ENCODE results near the gene SELENOP.

The SELENOP gene

DNA sequence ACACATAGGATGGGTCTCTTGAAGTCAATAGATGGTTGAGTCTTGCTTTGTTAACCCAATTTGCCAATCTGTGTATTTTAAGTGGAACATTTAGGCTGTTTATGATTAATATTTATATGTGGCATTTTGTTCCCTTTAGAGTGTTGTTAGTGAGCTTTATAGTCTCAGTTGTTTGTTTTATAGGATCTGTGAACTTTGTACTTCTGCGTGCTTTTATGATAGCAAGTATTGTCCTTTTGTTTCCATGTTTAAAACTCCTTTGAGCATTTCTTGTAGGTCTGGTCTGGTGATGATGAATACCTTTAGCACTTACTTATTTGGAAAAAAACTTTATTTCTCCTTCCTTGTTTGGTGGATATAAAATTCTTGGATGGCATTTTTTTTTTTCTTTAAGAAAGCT lies 23.8 kb downstream of the SELENOP start:
- no peak for DNase-seq

DNA sequence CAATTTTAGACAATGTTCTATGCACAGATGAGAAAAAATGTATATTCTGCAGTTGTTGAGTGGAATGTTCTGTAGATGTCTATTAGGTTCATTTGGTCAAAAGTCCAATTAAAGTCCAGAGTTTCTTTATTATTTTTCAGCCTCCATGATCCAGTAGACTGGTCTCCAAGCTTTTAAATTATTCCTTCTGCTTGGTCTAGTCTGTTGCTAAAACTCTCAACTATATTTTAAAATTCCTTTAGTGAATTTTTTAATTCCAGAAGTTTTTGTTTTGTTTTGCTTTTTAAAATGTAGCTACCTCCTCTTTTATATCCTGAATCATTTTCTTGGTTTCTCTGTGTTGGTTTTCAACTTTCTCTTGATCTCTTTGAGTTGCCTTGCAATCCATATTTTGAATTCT lies 24.6 kb downstream of the SELENOP start:
- DNase-seq: no peak

DNA sequence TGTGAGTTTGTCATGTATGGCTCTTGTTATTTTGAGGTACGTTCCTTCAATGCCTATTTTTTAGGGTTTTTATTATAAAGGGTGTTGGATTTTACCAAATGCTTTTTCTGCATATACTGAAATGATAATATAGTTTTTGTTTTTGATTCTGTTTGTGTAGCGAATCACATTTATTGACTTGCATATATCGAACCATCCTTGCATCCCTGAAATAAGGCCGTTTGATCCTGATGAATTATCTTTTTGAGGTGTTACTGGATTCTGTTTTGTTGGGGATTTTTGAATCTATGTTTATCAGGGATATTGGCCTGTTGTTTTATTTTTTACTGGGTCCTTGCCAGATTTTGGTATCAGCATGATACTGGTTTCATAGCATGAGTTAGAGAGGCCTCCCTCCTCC lies 25.9 kb downstream of the SELENOP start:
- no peak for DNase-seq

DNA sequence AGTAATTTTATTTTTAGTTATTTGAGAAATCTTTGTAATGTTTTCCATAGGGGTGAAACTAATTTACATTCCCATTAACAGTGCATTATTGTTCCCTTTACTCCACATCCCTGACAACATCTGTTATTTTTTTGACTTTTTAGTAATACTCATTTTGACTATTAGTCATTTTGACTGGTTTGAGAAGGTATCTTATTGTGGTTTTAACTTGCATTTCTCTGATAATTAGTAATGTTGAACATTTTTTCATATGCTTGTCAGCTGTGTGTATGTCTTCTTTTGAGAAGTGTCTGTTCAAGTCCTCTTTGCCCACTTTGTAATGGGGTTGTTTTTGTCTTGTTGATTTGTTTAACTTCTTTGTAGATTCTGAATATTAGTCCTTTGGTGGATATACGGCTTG lies 27.6 kb downstream of the SELENOP start:
- no peak for DNase-seq

DNA sequence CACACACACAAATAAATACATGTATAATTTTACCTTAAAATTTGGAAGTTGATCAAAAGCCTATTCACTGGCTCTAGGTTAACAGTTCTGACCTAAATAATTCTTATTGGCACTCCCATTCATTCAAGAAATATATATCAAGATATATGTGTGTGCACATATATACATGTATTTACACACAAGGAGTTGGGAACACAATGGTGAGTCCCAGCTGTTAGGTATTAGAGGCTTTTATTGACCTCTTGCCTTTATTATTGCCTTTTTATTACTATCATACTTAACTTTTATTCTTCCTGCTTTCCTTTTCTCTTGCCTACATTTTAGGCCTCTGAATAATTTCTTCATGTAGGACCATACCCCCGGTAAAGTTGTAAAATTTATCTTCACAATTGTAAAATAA lies 30.1 kb downstream of the SELENOP start:
- DNase-seq: no peak

DNA sequence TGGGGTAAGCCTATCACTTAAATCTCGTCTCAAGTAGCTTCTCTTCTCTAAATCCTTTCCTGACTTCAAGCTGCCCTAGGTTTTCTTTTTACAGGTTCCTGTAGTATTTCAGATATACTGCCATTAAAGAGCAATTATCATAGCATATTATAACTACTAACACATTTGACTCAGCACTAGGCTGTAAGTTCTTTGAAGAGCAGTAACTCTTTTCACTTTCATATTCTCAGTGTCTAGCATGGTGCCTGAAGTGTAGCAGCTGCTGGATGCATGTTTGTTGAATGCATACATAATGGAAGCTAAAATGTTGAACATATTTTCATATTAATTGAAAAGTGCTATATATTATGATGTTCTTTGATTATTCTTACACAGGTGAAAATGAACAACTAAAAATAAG lies 32.6 kb downstream of the SELENOP start:
- no peak for DNase-seq

DNA sequence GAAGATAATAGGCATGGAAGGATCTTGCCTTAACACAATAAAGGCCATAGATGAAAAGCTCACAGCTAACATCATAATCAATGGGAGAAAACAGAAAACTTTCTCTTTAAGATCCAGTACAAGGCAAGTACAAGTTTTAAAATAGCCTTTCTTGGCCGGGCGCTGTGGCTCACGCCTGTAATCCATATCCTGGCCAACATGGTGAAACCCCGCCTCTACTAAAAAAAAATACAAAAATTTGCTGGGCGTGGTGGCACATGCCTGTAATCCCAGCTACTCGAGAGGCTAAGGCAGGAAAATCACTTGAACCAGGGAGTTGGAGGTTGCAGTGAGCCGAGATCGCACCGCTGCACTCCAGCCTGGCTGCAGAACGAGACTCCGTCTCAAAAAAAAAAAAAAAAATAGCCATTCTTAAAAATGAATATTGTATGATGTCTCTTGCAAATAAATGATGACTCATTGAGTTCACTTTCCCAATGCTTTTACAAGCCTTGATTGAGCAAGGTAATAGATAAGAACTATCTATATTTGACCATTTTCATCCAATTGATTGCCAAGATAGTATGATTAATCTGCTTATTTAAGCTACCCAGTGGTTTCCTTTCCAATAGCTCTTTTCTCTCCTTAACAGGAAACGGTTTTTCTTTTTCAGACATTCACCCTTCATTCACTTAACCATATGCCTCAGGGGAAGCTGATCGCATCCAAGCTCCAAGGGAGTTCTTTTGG lies 39.3 kb downstream of the SELENOP start:
- DNase-seq: no peak

DNA sequence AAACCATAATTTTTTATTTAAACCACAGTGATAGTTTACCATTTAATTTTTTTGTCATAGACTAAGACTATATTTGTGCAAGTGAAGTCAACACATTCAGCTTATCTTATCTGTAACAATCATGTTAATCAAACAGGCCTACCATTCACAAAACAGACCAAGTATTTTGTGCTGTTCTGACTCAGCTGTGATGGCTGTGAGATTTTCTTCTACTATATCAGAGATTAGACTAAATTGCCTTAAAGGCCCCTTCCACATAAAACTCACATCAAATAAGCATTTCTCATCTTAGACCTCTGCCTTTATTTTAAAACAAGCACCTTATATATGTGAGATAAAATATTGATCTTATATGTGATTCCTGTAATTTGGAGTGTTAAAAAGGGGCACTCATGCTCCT lies 41.7 kb downstream of the SELENOP start:
- DNase-seq: no peak

DNA sequence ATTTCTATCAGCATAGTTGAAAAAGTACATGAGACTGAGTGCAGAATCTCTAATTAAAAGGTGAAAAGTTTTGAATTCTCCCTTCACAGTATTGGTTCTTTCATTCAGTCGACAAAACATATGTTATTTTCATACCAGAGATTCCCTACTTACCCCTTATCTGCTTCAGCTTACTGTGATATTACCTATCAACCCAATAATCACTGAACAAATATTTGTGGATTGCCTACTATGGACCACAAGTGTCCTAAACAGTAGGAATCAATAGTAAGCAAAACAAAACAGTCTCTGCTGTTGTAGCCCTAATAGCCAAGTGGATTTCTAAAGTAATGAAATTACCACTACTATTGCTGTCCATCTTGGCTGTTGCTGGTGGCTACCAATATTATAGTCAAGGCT lies 43.6 kb downstream of the SELENOP start:
- no peak for DNase-seq

DNA sequence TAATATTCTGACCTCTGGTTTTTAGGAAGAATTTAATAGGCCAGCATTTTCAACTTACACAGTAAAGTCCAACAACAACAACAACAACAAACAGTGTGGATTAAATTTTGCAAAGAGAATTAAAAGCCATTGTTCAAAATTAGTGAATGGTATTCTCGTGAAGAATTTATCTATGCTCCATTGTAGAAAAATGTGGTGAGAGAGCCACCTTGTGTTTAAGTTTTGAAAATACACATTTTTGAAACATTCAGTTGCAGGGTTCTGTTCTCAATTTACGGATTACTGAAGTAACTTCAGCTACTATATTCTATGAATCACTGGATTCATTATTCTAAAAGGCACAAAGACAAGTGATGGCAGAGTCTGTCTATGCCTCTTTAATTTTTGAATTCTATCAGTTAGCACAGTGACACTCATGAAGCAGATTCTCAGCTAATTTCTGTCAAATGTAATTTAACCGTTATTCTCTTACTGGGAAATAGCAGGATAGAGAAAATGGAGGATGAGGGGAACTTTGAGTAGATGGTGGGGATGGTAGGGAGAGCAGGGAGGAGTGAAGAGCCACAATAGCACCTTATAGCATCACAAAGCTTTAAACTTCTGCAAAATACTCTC lies 44.1 kb downstream of the SELENOP start:
- DNase-seq: no peak

DNA sequence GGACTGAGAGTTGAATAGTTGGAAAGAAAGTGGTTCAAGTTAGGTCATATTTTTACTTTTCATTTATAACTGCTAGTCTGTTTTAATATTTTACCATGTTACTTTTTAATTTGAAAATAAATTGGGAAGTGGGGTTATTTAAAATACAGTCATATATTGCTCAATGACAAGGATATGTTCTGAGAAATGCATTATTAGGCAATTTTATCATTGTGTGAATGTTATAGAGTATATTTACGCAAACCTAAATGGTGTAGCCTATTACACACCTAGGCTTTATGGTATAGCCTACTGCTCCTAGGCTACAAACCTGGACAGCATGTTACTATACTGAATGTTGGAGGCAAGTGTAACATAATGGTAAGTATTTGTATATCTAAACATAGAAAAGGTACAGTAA lies 49.9 kb downstream of the SELENOP start:
- DNase-seq: no peak

DNA sequence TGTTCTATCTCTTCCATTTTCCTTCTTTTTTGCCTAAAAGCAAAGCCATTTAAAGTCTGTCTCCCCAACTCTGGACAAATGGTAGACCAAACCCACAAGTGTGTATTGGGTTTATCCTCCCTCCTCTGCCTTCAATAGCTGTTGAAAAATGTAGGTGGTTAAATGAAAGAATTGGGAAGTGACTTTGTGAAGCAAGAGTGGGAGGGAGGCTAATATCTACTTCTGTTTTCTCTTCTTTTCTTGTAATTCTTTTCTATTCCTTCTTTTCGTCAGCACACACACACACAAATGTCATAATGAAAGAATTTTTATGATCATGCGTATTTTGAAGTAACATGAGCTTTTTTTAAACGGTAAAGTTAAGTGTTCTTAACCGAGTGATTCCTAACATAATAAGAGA lies 51.3 kb downstream of the SELENOP start:
- no peak for DNase-seq

DNA sequence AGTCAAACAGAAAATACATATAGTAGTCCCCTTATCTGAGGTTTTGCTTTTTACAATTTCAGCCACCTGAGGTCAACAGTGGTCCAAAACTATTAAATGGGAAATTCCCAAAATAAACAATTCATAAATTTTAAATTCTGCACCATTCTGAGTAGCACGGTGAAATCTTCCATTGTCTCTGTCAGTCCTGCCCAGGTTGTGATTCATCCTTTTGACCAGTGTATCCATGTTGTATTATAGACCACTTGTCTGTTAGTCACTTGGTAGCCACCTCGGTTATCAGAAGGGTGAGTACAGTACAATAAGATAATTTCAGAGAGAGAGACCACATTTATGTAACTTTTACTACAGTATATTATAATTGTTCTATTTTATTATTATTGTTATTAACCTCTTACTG lies 52.2 kb downstream of the SELENOP start:
- DNase-seq: no peak

DNA sequence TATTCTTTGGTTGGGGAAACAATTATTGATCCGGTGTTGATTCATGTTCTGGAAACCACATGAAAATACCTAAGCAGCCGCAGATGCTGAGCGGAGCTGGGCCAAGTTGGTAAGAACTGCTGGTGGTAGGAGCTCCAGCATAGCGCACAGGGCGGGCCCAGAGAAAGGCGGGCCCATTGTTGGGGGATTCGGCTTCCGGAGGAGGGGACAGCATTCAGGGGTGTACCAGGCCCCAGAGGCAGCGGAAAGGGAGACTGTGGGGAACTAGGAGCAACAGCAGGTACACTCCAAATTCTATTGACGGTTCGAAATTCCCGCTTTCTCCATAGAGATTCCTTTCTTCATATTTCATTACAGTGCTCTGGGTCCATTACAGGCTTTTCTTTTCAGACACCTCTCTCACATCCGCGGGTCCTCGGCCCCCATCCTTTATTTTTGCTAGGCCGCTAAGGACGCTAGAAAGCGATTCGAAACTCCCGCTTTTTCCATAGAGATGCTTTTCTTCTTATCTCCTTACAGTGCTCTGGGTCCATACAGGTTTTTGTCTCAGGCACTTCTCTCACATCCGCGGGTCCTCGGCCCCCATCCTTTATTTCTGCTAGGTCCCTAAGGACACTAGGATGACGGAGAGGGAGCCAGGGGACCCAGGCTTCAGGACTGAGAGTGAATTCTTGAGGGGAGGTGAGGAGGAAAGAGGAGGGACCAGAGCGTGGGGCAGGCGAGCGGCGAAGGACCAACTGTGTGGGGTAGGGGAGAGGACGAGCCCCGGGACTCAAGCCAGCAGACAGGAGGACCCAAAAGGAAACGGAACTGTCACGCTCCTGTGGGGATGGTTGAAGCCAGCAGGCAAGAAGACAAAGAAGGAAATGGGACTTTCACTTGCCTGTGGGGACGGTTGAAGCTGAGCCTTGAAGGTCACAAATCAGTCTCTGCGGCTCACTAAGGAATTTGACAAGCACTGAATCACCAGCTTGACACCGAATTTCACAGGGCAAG lies 54.8 kb downstream of the SELENOP start, which contains the start of gene CCDC152:
TSS of gene CCDC152 (plus strand) at position 213 of the 996 bp plus-strand sequence. CDS start 2,304 bp downstream, outside the sequence.
- DNase-seq: peak; percentile 4 to 54 (median 14)

DNA sequence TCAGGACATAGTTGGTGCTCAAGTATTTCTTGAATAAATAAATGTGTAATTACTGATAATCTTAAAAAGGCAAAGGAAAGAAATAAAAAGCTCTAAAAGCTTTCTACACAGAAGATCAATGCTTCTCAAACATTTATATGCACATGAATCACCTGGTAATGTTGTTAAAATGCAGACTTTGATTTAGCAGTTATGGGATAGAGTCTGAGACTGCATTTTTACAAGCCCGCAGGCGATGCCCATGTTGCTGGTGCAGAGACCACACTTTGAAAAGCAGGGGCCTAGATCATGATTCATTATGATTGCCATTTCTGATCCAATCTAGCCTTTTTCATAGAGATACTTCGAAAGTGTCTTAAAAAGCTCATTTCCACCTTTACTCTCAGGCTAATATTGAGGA lies 58.6 kb downstream of the SELENOP start:
- DNase-seq: no peak

DNA sequence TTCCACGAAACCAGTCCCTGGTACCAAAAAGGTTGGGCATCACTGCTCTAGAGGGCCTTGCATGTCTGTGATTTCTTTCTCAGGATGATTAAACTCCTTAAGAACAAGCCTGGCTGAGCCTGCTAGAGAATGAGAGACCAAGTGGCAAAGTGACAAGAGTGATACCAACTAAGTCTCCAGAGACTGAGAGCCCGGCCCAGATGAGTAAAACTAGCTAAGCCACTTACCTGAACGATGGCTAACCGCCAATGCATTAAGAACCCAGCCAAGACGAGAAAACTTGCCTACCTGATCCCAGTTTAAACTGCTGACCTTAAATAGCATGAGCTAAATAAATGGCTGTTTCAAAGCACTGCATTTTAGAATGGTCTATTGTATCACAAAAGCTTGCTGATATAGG lies 60.6 kb downstream of the SELENOP start:
- no peak for DNase-seq

DNA sequence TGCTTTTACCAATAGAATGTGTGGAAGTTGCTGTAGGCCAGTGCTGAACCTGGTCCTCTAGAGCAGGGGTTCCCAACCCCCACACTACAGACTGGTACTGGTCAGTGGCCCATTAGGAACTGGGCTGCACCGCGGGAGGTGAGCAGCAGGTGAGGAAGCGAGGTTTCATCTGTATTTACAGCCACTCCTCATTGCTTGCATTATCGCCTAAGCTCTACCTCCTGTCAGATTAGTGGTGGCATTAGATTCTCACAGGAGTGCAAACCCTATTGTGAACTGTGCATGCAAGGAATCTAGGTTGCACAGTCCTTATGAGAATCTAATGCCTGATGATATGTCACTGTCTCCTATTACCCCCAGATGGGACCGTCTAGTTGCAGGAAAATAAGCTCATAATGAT lies 61.2 kb downstream of the SELENOP start:
- DNase-seq: no peak
